AG10803 (cell line): Measurements from ENCODE around the gene MDP1.

Source experiments
- DNase-seq: peaks from one replicate; pipeline ENCODE4 v3.0.0; 2010; ENCODE audit warnings: low read depth
- H3K4me3 ChIP-seq: 2 replicates; pipeline ENCODE4 v1.5.1; 2011; ENCODE audit warnings: mild to moderate bottlenecking, low read length, control low read depth
- TF ChIP-seq, protein P1 (sequence below): conservative IDR thresholded peaks from 2 replicates; pipeline ENCODE4 v1.5.1; 2011; ENCODE audit warnings: mild to moderate bottlenecking, low read length, control low read depth, inconsistent platforms

MDP1 gene

DNA sequence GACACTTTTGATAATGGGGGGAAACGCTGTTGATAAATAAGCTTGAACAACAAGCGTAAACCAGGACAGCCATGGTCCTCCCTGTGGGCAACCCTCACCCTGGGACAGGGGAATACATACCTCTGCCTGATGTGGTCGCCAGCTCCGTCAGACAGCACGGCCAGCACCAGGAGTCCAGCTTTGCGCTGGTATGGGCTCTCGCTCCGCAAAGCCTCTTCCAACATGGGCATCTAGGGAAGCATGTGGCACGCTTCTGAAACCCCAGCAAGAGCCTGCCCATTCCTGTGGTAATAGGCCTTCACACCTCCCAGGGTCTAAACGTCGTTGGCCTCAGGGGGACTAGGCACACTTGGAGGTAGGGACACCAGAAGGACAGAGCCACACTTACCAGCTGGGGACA is 30.1 kb downstream of the MDP1 start:
- TF ChIP-seq, protein P1, sequence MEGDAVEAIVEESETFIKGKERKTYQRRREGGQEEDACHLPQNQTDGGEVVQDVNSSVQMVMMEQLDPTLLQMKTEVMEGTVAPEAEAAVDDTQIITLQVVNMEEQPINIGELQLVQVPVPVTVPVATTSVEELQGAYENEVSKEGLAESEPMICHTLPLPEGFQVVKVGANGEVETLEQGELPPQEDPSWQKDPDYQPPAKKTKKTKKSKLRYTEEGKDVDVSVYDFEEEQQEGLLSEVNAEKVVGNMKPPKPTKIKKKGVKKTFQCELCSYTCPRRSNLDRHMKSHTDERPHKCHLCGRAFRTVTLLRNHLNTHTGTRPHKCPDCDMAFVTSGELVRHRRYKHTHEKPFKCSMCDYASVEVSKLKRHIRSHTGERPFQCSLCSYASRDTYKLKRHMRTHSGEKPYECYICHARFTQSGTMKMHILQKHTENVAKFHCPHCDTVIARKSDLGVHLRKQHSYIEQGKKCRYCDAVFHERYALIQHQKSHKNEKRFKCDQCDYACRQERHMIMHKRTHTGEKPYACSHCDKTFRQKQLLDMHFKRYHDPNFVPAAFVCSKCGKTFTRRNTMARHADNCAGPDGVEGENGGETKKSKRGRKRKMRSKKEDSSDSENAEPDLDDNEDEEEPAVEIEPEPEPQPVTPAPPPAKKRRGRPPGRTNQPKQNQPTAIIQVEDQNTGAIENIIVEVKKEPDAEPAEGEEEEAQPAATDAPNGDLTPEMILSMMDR = no peak
- DNase-seq = no peak
- no peak overlapping the region for H3K4me3 ChIP-seq

DNA sequence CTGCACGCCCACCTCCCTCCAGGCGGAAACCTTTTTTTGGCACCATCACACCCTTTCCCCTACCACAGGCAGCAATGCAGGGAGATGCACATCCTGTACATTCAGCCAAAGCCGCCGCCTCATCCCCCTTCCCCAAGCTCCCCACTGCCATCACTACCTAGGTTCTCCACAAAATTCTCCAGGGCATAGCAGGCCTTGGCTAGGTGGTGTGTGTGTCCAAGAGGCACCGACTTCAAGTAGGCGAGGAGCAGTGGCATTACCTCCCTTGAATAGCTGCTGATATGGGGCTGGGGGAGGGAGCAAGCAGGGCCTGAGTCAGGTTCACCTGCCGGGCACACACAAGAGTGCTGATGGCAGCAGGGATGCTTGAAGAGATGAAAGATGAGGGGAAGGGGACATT is 30.8 kb downstream of the MDP1 start:
- TF ChIP-seq, protein P1 = no peak
- no peak overlapping the region for H3K4me3 ChIP-seq
- no peak for DNase-seq

GRCh38 chr14:24184104-24184970 is 31.5 kb downstream of the MDP1 start:
- TF ChIP-seq, protein P1 = no peak
- H3K4me3 ChIP-seq = no peak overlapping the region
- DNase-seq = no peak

DNA sequence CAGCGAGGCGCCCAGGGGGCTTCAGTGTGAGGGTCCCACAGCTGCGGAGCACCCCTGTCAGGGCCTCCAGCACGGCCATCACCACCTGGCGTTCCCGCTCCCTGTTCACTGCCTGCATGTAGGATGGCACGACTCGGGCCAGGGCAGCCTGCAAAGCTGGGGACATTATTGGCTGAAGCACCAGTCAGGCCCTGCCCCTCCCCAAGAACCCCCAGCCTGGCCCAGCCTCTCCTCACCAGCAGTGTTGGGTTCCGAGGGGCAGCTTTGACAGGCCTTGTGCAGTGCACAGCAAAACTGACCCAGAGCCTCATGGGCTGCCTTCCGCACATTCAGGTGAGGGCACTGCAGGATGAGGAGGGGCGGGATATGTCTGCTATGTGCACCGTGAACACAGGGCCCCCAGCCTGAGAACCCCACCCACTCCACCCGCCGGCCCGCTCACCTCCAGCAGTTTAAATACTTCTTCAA is 32.8 kb downstream of the MDP1 start:
- no peak for DNase-seq
- TF ChIP-seq, protein P1 = no peak
- H3K4me3 ChIP-seq = no peak overlapping the region

DNA sequence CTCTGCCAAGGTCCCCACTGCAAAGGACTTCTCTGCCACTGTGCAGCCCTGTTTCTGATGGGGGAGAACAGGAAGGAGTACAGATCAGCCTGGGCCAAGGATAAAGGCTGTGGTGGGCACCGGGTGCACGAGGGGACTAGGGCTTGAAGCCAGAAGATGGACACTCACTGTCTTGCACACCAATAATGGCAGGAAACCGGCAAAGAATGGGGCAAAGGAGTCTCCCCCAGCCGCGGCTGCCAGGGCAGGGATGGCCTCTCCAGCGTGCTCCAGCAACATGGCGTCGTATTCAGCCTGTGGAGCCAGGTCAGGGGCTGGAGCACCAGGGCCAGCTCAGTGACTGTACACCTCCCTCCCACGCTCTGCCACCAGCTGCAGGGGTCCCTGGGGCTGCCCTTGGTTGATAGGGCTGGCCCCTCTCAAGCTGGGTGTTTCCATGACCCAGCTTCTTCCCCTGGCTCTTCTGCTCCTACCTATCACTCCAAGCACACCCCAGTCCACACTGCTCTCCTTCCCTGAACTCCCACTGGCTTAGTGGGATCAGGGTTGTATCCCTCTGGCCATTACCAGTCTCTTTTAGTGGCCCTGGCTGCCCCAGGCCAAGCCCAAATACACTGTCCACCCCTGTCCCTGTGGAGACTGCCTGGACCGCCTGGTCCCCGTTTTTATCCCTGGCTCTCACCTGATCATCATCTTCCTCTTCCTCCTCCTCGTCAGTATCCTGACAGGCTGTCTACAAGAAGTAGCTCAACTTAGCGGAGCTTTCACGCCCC is 33.6 kb downstream of the MDP1 start:
- no peak overlapping the region for H3K4me3 ChIP-seq
- TF ChIP-seq, protein P1 = no peak
- no peak for DNase-seq

GRCh38 chr14:24181371-24182077 is 34.3 kb downstream of the MDP1 start:
- no peak for DNase-seq
- TF ChIP-seq, protein P1 = no peak
- H3K4me3 ChIP-seq = no peak overlapping the region
